SIG-M5 treated with dmso at 0.1 percent for 504 hours (cell line): ENCODE results near the gene NEK2.
"Not testable (repeated sequence)": the region's sequence is repeated elsewhere in the genome, so short reads cannot be mapped to it uniquely, and the experiment has no call there.

ENCODE experiments used
- DNase-seq: peaks from one replicate; lab custom pipeline; 2025; ENCODE audit not compliant: unreplicated experiment; lab: John Stamatoyannopoulos, UW

Gene NEK2

GRCh38 chr1:211634461-211634860 is 41.0 kb downstream of the NEK2 start:
- no peak for DNase-seq

GRCh38 chr1:211633524-211633846 is 41.9 kb downstream of the NEK2 start:
- DNase-seq, result no peak

- no peak for DNase-seq
Measured at GRCh38 chr1:211632808-211633523, 42.5 kb downstream of the NEK2 start.

GRCh38 chr1:211632117-211632807 is 43.2 kb downstream of the NEK2 start:
- no peak for DNase-seq

GRCh38 chr1:211631168-211631567 is 44.3 kb downstream of the NEK2 start:
- no peak for DNase-seq

GRCh38 chr1:211630236-211631081 is 45.0 kb downstream of the NEK2 start:
- no peak for DNase-seq

GRCh38 chr1:211628417-211628816 is 47.0 kb downstream of the NEK2 start:
- no peak for DNase-seq

GRCh38 chr1:211627259-211627658 is 48.2 kb downstream of the NEK2 start:
- DNase-seq, result no peak

- not testable (repeated sequence) for DNase-seq
Measured at GRCh38 chr1:211625866-211626265, 49.6 kb downstream of the NEK2 start.

- DNase-seq, result peak; percentile 53
Measured at GRCh38 chr1:211625040-211625439, 50.4 kb downstream of the NEK2 start.

- DNase-seq, result no peak
Measured at GRCh38 chr1:211623515-211623914, 51.9 kb downstream of the NEK2 start.

- DNase-seq, result no peak
Measured at GRCh38 chr1:211621447-211622198, 53.8 kb downstream of the NEK2 start.

GRCh38 chr1:211620097-211620496 is 55.3 kb downstream of the NEK2 start:
- no peak for DNase-seq

- DNase-seq, result no peak
Measured at GRCh38 chr1:211619033-211619996, 56.1 kb downstream of the NEK2 start.

- no peak for DNase-seq
Measured at GRCh38 chr1:211616965-211617297, 58.5 kb downstream of the NEK2 start.

- no peak for DNase-seq
Measured at GRCh38 chr1:211616231-211616964, 59.0 kb downstream of the NEK2 start.

- DNase-seq, result no peak
Measured at GRCh38 chr1:211614615-211615014, 60.8 kb downstream of the NEK2 start.

GRCh38 chr1:211613951-211614350 is 61.5 kb downstream of the NEK2 start:
- DNase-seq, result no peak

GRCh38 chr1:211613108-211613947 is 62.1 kb downstream of the NEK2 start:
- peak; percentile 97 for DNase-seq
